GM19240 (cell line): ENCODE results near the gene NCLN.
"Not testable (repeated sequence)": the region's sequence is repeated elsewhere in the genome, so short reads cannot be mapped to it uniquely, and the experiment has no call there.

Source experiments
- DNase-seq: peaks from one replicate; pipeline ENCODE4 v3.0.0; 2011; ENCODE audit warnings: low spot score; ENCODE audit not compliant: insufficient read length

NCLN gene

DNA sequence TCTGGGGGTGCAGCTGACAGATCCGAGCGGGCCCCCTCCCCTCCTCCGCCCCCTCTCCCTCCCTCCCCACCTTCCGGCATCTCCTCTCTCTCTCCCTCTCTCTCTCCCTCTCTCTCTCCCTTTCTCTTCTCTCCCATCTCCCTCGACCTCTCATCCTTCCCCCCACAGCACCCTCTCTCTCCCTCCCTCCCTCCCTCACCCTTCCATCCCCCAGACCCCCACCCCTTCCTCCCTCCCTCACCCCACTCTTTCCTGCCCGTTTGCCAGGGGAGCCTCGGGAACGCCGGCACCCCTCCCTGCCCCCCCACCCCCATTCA, 39.4 kb downstream of the NCLN start:
- no peak for DNase-seq

DNA sequence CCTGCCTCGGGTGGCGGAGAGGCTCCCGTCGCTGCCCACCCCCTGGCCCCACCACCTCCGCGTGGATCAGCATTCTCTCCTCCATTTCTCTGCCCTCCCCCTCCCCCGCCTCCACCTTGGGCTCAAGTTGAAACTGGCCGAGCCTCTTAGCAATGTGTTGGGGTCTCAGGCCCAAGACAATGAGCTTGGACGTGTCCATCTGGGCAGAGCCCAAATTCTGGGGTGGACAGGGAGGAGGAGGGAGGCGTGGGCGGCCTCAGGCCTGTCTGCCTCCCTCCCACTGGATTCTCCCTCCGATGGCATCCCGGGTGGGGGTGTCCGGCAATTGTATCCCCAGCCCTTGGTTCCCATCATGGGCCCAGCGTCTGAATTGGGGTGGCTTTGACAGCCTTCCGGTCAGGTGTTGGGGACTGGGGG, 40.0 kb downstream of the NCLN start:
- DNase-seq, result no peak

DNA sequence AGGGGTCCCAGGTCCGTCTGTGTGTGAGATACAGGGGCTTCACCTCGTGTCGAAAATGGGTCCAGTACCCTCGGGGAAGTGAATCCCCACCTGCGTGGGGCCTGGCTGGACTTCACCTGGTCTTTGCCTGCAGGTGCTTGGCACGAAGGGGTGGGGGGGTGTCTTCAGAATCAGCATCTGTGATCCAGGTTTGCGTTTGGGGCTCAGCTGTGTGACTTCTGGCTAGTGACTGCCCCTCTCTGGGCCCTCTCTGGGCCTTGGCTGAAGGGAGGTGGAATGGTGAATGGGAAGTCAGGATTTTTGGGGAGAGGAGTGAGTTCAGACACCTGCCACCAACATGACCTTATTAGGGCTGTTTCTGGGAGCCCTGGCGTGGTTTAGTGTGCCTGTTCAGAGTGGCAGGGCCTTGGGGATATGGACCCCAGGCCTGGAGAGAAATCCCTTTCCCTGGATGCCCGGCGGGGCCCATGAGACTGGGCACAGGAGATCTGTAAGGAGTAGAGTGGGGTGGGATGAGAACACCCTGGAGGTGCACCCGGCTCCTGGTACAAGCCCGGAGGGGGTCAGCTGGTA, 41.4 kb downstream of the NCLN start:
- DNase-seq, result no peak

DNA sequence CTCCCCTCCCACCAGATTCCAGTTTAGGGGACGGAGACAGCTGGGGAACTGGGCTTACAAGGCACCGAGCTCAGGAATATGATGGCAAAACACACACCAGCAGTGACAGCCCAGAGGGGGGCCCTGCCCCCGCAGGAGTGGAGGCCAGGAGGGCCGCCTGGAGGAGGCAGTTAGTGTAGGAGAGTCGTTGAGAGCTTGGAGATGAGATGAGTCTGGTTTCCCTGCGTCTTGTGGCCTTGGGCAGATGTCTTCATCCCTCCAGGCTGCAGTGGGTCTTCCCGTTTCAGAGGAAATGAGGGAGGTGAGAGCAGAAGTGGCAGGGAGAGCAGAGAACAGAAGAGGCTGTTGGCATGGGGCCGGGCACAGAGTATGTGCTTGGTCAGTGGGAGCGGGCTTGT, 43.6 kb downstream of the NCLN start:
- DNase-seq, result no peak

DNA sequence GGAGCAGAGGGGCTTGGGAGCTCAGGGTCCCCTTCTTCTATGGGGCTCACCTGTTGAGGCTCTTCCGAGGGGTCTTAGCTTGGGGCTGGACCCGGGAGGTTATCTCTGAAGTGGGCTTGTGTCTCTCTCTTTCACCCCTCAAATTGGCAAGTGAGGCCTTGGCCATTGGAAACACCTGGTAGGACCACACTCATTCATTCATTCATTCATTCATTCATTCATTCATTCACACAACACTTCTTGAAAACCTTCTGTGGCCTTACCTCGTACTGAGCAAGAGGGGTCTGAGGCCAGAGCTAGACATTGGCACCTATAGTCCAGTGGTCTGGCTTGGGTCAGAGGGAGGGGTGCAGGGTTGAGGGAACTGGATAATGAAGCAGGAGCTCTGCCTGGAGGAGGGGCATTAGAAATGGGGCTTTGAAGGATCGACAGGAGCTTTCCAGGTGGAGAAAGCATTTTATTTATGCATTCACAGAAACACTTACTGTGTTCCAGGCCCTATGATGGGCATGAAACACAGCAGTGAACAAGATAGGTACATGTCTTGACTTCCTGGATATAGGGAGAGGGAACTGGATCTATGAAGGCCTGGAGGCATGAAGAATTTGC, 44.3 kb downstream of the NCLN start:
- DNase-seq, result no peak

DNA sequence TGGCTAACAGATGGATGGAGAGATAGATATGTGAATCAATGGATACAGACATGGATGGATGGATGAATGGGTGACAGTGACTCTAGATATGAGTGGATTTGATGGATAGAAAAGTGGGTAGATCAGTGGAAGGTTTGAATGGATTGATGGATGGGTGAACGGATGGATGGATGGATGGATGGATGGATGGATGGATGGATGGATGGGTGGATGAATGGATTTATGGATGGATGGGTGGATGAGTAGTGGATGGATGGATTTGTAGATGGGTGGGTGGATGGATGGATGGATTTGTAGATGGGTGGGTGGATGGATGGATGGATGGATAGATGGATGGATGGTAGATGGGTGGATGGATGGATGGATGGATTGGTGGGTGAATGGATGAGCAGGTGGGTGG, 45.6 kb downstream of the NCLN start:
- no peak for DNase-seq

DNA sequence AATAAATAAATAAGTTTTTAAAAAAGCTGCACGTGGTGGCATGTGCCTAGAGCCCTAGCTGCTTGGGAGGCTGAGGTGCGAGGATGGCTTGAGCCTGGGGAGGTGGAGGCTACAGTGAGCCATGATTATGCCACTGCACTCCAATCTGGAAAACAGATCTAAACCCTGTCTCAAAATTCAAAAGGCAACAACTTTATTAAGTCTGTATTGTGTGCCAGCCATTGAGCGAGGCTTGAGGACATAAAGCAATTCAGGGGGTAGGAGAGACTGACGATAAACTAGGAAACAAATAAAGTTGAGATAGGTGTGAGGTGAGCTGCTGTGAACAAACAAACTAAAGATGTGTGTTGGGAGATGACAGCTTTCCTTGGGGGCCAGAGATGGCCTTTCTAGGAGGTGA, 47.4 kb downstream of the NCLN start:
- DNase-seq, result no peak

DNA sequence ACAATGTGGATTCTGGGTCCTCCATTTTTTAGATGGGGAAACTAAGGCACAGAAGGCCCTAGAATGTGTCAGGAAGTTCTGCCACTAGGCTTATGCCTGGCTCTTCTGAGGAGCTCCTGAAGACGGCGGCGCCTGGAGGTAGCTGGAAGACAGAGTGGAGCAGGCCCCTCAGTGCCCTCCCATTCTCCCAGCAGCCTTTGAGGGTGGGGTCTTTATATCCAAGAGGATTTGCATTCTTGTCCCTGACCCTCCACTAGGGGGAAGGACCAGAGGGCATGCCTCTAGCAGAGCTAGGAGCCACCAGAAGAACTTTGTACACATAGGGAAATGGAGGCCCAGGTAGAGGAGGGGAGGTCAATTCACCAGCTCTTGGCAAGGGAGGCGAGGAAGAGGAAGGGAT, 48.1 kb downstream of the NCLN start:
- no peak for DNase-seq

DNA sequence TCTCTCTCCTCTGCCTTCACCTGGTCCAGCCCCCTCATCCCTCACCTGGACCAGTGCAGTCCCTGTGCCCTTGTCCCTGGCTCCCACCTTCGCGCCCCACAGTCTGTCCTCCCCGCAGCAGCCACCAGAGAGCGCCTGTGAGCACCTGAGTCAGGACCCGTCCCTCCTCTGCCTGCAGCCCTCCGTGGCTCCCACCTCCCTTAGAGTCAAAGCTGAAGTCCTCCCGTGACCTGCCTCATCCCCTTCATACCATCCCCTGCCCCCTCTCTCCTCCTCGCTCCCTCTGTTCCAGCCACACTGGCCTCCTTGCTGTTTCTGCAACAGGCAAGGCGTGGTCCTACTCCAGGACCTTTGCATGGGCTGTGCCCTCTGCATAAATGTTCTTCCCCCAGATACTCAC, 49.1 kb downstream of the NCLN start:
- no peak for DNase-seq

DNA sequence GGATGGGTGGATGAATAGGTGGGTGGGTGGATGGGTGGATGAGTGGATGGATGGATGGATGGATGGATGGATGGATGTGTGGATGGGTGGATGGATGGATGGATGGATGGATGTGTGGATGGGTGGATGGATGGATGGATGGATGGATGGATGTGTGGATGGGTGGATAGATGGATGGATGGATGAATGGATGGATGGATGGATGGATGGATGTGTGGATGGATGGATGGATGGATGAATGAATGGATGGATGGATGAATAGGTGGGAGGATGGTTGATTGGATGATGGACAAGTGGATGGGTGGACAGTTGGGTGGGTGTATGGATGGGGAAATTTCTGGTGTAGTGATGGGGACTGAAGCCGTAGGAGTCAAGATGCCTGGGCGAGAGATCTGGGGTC, 49.9 kb downstream of the NCLN start:
- DNase-seq, result not testable (repeated sequence)

DNA sequence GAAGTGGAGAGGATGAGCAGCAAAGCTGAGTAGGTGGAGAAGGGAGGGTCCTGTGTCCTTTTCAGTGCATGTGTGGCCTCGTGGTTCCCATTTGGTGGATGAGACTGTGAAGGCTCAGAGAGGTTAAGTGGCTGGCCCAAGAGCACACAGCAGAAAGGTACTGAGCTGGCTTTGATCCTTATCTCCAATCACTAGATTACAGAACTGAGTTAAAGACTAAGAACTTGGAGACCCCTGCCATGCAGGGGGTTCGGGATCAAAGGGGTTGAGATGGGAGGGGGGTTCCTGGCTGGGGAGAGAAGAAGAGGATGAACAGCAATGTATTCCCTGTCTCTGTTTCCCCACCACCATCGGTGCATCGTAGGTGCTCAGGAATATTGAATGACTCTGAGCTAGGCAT, 50.5 kb downstream of the NCLN start:
- no peak for DNase-seq

DNA sequence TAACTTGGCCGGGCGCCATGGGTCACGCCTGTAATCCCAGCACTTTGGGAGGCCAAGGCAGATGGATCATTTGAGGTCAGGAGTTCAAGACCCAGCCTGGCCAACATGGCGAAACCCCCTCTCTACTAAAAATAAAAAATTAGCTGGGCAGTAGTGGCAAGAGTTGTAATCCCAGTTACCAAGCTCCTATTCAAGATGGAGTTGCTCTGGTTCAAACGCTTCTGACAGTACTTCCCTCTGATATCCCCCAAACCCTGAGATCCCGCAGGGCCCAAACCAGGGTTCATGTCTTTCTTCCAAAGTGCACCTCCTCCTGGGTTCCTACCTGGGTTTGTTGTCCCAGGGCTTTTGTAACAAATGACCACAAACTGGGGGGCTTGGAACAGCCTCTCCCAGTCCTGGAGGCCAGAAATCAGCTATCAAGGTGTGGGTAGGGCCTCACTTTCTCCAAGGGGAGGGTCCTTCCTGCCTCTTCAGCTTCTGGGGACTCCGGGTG, 52.4 kb downstream of the NCLN start:
- DNase-seq, result no peak

DNA sequence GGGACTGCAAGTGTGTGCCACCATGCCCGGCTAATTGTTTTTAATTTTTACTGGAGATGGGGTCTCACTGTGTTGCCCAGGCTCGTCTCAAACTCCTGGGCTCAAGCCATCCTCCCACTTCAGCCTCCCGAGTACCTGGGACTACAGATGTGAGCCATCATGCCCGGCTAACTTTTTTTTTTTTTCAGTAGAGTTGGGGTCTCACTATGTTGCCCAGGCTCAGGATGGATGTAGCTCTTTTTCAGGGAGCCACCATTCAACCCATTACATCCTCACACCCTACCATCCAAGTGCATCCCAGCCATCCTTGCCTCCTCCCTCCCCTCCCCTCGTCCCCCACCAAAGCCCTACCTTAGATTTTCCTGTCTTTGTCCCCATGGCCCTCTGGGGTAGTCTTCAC, 53.6 kb downstream of the NCLN start:
- no peak for DNase-seq

DNA sequence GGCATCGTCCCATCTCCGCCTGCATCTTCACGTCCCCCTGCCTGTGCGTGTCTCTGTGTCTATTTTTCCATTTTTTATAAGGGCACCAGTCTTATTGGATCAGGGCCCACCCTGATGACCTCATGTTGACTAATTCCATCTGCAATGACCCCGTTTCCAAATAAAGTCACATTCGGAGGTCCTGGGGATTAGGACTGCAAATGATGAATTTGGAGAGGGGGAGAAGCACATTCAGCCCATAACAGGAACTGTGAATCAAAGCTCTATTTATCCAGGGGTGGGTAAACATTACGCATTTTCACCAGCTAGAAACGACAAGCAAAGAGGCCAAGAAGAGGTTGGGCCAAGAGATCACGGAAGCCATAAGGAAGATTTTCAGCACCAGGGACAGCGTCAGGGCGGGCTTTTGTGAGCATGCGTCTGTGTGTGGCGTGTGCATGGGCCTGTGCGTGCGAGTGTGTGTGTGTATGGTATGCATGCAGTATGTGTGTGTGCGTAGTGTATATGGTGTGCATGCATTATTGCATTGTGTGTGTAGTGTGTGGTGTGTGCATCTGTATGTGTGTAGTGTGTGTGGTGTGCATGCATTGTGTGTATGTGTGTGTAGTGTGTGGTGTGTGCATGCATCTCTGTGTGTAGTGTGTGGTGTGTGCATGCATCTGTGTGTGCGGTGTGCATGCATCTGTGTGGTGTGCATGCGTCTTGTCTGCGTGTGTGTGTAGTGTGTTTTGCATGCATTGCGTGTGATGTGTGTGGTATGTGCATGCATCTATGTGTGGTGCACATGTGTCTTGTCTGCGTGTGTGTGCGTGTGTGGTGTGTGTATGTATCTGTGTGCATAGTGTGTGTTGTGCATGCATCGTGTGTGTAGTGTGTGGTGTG, 58.3 kb downstream of the NCLN start:
- DNase-seq, result no peak

DNA sequence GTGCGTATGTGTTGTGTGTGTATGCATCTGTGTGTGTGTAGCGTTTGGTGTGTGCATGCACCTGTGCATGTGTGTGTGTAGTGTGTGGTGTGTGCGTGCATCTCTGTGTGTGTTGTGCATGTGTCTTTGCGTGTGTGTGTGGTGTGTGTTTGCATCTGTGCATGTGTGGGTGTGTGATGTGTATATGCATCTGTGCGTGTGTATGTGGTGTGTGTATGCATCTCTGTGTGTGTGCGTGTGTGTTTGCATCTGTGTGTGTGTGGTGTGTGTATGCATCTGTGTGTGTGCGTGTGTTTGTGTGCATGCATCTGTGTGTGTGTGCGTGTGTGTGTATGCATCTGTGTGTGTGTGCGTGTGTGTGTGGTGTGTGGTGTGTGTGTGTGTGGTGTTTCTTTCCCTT, 59.3 kb downstream of the NCLN start:
- DNase-seq, result no peak

DNA sequence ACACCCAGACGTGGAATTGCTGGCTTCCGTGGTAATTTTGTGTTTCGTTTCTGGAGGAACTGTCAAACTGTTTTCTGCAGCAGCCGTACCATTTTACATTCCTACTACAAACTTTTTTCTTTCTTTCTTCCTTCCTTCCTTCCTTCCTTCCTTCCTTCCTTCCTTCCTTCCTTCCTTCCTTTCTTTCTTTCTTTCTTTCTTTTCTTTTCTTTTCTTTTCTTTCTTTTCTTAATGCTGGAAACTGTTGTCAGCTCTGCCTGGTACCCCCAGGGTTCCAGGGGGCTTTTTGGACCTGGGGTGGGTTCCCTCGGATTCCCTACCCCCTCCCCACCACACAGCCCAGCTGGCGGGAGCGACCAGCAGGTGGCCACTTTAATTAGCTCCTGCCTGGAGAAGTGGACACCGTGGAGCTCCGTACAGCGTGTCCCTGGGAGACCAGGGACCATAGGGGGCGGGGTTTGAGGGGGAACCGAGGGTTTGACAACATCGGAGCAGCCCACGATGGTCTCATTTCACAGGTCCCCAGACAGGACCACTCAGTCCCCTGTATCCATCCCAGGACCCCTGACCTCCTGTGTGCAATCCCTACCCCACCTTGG, 63.1 kb downstream of the NCLN start:
- DNase-seq, result no peak

DNA sequence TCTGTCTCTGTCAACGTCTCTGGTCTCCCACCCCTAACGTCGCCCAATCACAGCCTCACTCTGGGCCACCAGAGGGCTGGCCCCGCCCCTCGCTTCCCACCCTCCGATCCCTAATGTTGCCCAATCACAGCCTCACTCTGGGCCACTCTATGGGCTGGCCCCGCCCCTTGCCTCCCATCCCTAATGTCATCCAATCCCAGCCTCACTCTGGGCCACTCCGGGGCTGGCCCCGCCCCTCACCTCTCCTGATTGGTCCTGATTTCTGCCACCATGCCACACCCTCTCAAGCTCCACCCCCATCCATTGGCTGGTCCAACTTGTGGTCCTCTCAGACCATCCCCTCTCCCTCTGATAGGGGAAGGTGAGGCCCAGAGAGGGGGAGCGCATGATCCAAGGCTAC, 63.7 kb downstream of the NCLN start:
- no peak for DNase-seq

DNA sequence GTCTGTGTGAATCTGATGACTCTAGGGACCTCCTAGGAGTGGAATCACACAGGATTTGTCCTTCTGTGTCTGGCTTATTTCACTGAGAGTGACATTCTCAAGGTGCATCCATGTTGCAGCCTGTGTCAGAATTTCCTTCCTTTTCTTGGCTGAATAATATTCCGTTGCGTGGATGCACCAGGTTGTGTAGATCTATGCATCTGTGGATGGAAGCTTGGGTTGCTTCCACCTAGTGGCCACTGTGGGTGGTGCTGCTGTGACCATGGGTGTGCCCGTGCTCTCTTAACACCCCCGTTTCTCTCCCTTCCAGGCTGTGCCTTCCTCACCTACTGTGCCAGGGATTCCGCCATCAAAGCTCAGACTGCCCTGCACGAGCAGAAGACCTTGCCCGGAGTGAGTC, 64.9 kb downstream of the NCLN start:
- no peak for DNase-seq

DNA sequence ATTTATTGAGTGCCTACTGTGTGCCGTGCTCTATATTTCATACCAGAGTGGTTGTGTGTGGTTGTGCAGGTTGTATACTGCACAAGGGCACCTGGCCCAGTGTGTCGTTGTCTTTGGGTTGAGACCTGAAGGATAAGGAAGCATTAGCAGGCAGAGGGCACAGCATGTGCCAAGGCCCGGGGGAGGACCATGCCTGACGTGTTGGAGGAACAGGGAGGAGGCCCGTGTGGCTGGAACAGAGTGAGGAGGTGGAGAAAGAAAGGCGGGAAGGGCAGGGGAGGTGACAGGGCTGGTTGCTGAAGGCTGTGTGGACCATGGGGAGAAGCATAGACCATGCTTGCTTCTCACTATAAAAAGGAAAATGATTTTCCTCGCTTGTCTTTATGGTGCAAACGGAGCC, 65.5 kb downstream of the NCLN start:
- no peak for DNase-seq

DNA sequence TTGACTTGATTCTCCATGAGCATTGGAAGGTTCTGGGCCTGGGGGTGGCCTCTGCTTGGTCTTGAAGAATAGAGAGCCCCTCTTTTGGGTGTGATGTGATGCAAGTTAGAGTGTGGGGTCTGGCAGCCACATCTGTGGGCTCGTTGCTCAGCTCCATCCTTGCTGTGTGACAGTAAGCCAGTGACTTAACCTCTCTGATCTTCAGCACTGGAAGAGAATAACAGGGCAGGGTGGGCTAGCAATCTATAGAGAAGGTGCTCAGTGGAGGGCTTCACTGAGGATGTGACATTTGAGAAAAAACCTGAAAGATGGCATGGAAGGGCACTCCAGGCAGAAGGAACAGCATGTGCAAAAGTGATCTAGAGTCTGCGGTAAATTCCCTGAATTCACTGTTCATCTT, 66.9 kb downstream of the NCLN start:
- DNase-seq, result no peak

DNA sequence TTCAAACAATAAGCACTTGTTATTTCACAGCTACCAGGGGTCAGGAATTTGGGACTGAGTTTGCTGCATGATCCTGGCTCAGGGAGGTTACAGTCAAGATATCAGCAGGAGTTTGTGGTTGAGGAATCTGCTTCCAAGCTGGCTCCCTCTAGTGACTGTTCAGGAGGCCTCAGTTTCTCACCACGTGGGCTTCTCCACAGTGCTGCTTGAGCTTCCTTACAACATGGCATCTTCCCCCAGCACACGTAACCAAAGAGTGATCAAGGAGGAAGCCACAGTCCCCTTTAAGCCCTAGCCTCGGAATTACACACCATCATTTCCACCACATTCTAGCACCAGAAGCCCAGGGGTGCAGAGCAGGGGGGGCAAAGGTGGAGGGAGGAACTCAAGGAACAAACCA, 67.5 kb downstream of the NCLN start:
- no peak for DNase-seq

DNA sequence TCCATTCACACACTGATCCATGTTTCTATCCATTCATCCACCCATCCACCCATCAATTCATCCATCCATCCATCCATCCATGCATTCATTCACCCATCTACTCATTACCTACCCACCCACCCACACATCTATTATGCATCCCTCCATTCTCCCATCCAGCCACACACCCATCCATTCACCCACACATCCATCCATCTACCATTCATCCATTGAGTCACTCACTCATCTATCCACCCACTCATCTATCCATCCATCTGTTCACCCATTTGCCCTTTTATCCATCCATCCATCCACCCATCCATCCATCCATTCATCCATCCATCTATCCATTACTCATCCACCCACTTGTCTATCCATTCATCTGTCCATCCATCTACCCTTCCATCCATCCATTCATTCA, 68.8 kb downstream of the NCLN start:
- no peak for DNase-seq
